ENCODE measurements around the gene TRIM66.

GRCh38 chr11:8649361-8649760 lies 33.1 kb downstream of the TRIM66 start:
- TF ChIP-seq CTCF (IDR thresholded peaks at IDR 0.05) (no peak), POLR2A (IDR thresholded peaks at IDR 0.05) (no peak)

All from thyroid gland (tissue), 4 donors.